GM10266 (cell line): Measurements from ENCODE around the gene ATF7.

Experiments used
- DNase-seq: peaks from one replicate; pipeline ENCODE4 v3.0.0; 2012; ENCODE audit errors: extremely low spot score
- TF ChIP-seq, protein P1 (sequence below): IDR thresholded peaks from 2 replicates; pipeline ENCODE4 v1.5.1; 2012; ENCODE audit warnings: mild to moderate bottlenecking, low read depth; ENCODE audit not compliant: control insufficient read depth, insufficient read depth; ENCODE audit errors: missing control alignments

The ATF7 gene

GRCh38 chr12:53626702-53627169, 554 bp upstream of the ATF7 start:
- DNase-seq: no peak
- TF ChIP-seq, protein P1, sequence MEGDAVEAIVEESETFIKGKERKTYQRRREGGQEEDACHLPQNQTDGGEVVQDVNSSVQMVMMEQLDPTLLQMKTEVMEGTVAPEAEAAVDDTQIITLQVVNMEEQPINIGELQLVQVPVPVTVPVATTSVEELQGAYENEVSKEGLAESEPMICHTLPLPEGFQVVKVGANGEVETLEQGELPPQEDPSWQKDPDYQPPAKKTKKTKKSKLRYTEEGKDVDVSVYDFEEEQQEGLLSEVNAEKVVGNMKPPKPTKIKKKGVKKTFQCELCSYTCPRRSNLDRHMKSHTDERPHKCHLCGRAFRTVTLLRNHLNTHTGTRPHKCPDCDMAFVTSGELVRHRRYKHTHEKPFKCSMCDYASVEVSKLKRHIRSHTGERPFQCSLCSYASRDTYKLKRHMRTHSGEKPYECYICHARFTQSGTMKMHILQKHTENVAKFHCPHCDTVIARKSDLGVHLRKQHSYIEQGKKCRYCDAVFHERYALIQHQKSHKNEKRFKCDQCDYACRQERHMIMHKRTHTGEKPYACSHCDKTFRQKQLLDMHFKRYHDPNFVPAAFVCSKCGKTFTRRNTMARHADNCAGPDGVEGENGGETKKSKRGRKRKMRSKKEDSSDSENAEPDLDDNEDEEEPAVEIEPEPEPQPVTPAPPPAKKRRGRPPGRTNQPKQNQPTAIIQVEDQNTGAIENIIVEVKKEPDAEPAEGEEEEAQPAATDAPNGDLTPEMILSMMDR: no peak

DNA sequence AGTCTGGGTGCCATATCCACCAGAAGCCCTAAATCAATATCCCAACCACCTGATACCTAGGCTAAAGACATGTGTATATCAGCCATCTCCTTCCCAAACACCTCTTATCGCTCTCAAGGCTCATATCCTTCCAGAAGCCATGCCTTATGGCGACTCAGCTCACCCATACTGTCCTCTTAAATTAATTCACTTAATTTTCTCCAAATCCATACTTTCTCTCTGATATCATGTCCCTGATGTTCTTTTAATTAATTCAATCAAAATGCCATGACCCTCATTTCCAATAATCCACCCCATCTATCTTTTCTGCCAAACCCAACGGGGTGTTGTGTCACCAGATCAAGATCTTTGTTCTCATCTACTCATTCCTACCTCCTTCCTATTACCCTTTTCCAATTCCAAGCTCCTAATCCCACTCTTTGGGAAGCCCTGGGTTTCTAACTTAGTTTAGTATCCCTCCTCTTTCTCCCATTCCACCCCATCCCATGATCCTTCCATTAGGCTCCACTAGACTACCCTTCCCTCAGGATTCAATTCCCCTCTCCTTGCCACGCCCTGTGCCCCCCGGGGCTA, 723 bp downstream of the ATF7 start:
- TF ChIP-seq, protein P1: no peak
- DNase-seq: no peak

GRCh38 chr12:53624956-53625355, 1.2 kb downstream of the ATF7 start:
- TF ChIP-seq, protein P1: no peak
- DNase-seq: no peak

GRCh38 chr12:53624458-53624857, 1.7 kb downstream of the ATF7 start:
- DNase-seq: no peak
- TF ChIP-seq, protein P1: no peak

DNA sequence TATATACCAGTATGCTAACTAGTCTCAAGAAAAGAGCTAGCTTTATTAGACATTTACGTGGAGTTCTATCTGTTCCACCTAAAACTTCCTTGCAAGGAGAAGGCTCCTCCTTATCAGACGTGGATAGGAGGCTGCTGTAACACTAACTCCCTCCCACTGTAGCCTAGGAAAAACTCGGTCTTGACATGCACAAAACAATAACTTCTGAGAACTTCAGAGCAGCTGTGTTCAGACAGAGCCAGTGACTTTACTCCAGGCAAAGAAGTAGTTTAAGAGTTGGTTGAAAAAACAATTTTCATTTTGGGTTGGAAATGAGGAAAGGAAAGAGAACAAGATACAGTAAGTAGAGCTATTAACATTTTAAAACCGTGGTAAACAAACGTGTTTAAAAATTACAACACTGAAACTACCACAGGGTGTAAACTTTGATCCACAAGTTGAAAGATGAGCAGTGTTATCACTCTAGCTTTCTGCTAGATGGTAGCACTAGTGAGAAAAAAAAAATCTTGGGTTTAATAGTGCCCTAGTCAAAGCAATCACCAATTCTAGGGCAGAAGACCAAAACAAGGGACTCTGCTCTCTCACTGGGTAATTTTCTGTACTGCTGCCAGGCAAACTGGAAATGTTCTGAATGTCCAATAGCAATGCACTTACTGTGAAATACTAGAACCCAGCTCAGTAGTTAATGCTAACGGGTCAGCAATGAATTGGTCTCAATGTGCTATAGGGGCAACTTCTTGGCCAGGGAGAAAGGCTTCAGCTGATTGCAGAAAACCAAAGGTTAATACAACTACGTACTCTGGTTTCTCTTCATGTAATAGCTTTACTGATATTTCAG, 2.4 kb downstream of the ATF7 start:
- TF ChIP-seq, protein P1: no peak
- DNase-seq: no peak

- TF ChIP-seq, protein P1: no peak
- no peak for DNase-seq
Observed at GRCh38 chr12:53622724-53623123, 3.5 kb downstream of the ATF7 start.

- no peak for DNase-seq
- TF ChIP-seq, protein P1: no peak
Observed at GRCh38 chr12:53618275-53618674, 7.9 kb downstream of the ATF7 start.
